GM12891 (cell line): Measurements from ENCODE around the gene NAA35.

ENCODE experiments used
- PAX5 ChIP-seq: IDR thresholded peaks from 2 replicates; pipeline ENCODE4 v1.6.1; 2011; ENCODE audit warnings: low read length, moderate library complexity, mild to moderate bottlenecking; ENCODE audit not compliant: insufficient read depth, severe bottlenecking
- POLR2A ChIP-seq: IDR thresholded peaks from 2 replicates; pipeline ENCODE4 v1.6.1; 2011; ENCODE audit warnings: low read depth, low read length, control low read depth
- POLR2AphosphoS5 ChIP-seq: IDR thresholded peaks from 2 replicates; pipeline ENCODE4 v1.6.1; 2011; ENCODE audit warnings: low read depth, low read length, control low read depth
- POU2F2 ChIP-seq: IDR thresholded peaks from 2 replicates; pipeline ENCODE4 v1.6.1; 2011; ENCODE audit warnings: low read depth, mild to moderate bottlenecking, control low read depth, low read length, moderate library complexity
- SPI1 ChIP-seq: IDR thresholded peaks from 2 replicates; pipeline ENCODE4 v1.6.1; 2011; ENCODE audit warnings: low read depth, low read length, control low read depth
- TAF1 ChIP-seq: IDR thresholded peaks from 2 replicates; pipeline ENCODE4 v1.6.1; 2011; ENCODE audit warnings: low read depth, low read length, control low read depth

DNA sequence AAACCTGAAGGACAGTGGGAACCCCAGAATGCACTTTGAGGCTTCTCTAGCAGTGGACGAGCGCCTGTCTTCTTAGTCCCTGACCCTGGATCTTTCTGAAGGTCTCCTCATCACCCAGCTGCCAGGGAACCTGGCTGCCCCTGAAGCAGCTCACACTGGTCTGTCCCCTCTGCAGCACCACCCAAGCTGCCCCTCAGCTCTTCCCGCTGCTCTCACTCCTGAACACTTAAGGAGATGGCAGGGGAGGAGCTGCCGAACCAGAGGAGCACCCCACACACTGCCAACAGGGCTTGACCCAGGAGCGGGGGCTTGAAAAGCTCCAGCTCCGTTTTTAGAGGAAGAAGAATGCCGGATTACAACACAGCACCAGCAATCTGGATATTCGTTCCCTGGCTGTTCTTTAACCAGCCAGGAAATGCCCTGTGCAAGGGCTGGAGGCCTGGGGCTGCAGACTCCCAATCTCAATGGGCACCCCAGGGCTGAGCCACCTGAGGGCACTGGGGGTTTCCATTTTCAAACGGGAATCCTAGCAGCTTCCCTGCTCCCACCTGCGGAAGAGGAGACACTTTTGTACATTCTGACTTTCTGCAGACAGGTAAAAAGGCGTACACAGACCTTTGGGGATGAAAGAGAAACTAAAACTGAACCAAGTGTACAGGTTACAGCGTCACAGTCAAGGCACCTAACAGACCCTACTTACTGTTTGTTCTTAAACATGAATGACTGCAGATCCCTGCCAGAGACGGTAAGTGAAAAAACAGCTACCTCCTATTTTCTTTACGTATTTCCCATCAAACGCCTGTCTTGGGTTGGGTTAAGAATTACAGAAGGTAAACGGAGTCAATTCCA lies 122.1 kb downstream of the NAA35 start:
- TF ChIP-seq POLR2AphosphoS5 (no peak), POLR2A (no peak), TAF1 (no peak), SPI1 (no peak), PAX5 (no peak), POU2F2 (no peak)
